HL-60/S4 treated with phorbol 12-myristate 13-acetate at 8.2 ng/mL for 4 days and 3 days (cell line): ENCODE measurements around the gene MYBL2.

ENCODE experiments used
- in situ Hi-C: fragments of 300-500 bp; cut with MboI; formaldehyde crosslinking; loops from 2 replicates; pipeline ENCODE4 v1.15.0; 2022; ENCODE audit warnings: low sequenced_read_pairs

The MYBL2 gene

DNA sequence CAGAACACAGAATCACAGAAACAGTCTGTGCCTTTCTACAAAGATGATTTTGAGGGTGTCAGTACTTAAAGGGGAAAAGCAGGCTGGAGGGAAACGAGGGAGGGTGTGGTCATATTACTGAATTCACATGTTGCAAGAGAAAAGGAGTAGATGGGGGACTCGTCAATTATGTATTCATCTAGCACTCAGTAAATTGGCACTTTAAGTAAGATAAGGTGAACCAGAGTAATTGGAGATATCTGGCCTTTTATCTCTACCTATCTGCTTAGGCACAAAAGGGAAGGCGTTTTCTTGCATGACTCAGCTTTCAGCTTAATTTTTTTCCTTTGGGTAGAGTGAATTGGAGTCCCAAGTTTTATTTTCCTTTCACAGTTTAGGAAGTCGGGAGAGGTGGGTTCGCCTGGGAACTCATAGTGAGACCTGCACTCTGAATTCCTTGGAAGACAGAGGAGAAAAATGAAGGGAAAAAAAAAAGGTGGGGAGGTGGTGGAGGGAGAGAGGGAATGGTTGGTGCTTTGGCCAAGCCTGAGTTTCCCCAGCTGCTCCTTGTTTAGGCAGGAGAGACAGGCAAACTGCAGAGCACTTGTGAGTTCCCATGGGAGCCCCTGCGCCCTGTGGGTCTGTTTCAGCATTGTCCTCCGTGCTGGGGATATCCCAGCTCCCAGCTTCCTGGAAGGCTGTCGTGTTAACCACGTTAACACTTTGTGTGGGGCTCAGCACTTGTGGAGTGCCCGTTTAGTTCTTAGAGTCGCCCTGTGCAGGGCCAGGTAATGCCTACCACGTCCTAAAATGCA, 79.6 kb downstream of the MYBL2 start:
- in situ Hi-C loops = loop anchor here (25.0 kb wide), 1 partner anchor 341 kb away; no protein-coding TSS in a partner anchor

DNA sequence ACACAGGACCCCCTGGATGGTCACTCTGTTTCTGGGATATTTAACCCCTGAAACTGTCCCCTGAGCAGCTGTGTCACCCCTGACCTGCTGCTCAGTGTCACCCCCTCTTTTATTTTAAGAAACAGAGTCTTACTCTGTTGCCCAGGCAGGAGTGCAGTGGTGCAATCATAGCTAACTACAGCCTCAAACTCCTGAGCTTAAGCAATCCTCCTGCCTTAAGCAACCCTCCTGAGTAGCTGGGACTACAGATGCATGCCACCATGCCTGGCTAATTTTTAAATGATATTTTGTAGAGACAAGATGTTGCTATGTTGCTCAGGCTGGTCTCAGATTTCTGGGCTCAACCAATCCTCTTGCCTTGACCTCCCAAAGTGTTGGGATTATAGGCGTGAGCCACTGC, 81.4 kb downstream of the MYBL2 start:
- in situ Hi-C loops = loop anchor here (25.0 kb wide), 1 partner anchor 339 kb away; no protein-coding TSS in a partner anchor

DNA sequence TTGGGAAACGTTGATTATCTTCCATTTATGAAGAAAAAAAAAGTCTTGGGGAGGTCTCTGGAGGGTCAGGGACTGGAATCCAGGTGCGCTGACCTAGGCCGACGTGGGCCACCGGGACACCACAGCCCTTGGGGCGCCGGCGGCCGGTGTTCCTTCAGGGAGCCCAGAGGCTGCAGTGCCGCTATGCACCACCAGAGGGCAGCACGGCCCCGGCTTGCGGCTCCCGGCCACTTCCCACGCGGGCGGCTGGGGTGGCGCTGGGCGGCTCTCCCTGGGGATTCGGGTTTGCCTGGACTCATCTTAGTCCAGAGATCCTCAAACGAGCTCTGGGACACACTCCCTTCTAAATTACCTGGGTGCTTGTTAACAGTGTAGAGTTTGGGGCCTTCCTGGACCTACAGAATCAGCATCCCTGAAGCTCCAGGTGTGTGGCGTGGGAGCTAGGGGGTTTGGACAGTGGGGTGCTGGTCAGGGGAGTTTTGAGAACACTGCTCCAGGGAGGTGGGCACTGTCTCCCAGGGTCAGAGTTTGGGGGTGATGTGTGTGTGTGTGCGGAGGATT, 82.9 kb downstream of the MYBL2 start:
- in situ Hi-C loops = loop anchor here (25.0 kb wide), 2 partner anchors 162 to 337 kb away; partner anchors contain the start of gene TOX2

DNA sequence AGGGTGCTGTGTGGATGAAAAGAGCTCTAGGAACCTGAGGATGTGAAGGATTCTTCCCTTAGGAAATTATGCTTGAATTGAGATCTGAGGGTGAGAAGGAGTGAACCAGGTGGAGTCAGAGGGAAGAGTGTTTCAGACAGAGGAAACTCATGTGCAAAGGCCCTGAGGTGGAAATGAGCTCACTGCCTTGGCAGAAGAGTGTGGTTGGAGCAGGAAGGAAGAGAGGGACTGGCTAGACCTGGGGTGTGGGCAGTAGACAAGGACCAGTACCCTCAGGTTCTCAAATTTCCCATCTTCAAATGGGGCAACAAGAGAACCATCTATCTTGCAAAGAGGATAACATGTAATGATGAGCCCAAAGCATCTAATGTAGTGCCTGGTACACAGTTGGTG, 83.9 kb downstream of the MYBL2 start:
- in situ Hi-C loops = loop anchor here (25.0 kb wide), 1 partner anchor 162 kb away; the partner anchor contains the start of gene TOX2

DNA sequence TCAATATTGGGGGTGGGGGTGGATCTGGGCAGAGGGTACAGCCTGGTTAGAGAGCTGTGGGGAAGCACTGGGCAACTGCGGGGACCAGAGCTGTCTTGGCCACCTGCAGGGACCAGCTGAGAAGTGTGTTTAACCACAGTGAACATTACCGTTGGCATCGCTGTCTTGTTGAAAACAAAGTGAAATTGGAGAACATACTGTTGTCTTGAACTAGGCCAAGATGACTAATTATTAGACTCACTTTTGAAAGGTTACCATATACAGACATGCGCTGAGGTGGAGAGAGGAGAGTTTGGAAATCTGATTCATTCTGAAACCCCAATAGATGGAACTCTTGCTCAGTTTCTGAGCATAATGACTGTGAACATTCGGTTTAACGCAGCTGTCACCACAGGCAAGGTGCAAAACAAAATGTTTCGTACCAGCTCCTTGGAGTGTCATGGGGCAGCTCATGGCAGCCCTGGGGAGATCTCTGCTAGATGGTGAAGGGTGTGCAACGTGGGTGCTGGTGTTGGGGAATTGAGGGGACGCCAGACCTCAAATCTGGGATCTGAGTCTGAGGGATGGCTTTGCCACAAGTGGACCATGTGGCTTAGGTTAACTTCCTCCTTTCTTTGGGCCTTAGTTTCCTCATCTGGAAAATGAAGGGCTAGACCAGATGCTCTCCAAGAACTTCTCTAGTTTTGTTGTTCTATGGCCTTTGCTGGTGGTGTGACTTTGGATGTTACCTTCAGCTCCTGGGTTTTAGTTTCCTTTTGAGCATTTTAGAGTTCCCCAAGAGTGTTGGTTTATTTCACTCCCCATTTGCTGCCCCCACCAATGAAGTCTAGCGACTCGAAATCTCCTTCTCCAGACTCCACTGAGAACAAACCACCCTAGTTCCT, 84.5 kb downstream of the MYBL2 start:
- in situ Hi-C loops = loop anchor here (25.0 kb wide), 1 partner anchor 161 kb away; the partner anchor contains the start of gene TOX2

DNA sequence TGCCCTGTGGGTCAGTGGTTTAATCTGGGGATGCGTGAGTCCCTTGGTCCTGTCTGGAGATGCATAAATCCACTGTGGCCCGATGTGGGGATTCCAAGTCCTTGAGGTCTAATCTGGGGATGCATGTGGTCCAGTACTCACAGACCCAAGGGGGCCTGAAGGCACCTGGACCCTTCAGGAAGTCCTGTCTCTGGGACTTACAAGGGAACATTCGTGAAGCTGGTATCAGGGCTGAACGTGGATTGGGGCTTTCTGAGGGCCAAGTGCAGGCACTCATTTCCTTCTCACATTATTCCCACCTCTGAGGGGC, 85.1 kb downstream of the MYBL2 start:
- in situ Hi-C loops = loop anchor here (25.0 kb wide), 1 partner anchor 160 kb away; the partner anchor contains the start of gene TOX2

DNA sequence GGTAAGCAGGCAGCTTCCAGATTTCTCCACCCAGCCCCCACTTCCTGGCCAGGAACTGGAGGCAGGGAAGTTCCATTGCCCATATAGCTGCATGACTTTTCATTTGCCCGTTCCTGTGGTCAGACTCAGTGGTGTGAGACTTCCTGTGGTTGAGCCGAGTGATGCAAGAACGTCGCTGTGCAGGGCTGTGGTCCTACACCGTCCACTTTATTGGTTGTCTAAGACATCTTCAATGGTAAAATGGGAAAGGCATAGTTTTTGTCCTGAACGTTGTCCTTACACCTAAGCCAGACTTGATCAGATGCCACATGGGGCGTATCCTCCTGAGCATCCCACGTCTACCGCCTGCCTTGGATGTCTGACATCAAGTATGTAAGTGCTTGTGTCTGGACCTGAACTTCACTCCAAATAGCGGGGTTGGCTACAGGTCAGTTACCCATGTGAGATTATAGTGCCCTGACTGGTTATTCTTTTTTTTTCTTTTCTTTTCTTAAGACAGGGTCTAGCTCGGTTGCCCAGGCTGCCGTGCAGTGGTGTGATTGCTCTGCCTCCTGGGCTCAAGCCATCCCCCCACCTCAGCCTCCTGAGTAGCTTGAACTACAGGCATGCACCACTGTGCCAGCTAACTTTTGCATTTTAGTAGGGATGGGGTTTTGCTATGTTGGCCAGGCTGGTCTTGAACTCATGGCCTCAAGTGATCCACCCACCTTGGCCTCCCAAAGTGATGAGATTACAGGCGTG, 85.8 kb downstream of the MYBL2 start:
- in situ Hi-C loops = loop anchor here (25.0 kb wide), 1 partner anchor 160 kb away; the partner anchor contains the start of gene TOX2

DNA sequence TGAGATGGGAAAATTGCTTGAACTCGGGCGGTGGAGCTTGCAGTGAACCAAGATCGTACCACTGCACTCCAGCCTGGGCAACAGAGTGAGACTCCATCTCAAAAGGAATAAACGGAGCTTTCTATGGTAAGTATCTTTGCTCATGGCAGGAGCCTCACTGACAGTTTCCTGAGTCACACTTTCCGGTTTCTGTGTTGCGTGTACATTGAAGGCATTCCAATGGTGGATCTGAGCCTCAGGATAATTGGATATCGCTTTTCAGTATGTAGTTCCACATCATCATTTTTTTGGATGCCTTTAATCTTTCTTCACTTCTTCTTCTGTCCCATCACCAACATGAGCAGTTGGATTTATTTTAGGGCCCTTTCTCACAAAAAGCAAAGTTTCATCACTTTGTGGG, 88.5 kb downstream of the MYBL2 start:
- in situ Hi-C loops = loop anchor here (25.0 kb wide), 1 partner anchor 157 kb away; the partner anchor contains the start of gene TOX2

DNA sequence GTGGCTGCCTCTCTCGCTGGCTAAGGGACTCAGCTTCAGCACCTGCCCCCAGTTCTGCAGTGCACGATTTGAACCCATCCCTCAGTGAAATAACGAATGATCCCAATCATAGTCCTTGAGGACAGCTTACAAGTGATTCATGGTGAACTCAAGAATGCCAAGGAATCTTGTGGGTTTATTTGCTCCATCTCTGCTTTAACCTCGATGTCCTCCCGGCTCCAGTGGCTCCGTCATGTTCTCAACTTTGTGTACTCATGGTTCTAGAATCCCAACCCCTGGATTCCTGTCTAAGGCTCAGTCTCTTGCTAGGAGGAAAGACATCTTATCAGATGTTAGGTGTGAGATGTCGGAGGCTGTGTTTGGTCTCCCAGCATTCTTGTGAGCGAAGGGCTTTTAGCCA, 88.9 kb downstream of the MYBL2 start:
- in situ Hi-C loops = loop anchor here (25.0 kb wide), 1 partner anchor 156 kb away; the partner anchor contains the start of gene TOX2

DNA sequence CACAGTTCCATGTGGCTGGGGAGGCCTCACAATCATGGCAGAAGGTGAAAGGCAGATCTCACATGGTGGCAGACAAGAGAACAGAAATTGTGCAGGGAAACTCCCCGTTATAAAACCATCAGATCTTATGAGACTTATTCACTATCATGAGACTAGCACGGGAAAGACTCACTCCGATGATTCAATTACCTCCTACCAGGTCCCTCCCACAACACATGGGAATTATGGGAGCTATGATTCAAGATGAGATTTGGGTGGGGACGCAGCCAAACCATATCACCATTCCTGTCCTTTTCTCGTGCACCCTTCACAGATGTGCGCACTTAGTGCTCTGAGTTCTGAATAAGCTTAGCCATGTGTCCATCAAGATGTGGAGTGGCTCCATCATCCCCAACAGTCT, 91.0 kb downstream of the MYBL2 start:
- in situ Hi-C loops = loop anchor here (25.0 kb wide), 1 partner anchor 154 kb away; the partner anchor contains the start of gene TOX2

DNA sequence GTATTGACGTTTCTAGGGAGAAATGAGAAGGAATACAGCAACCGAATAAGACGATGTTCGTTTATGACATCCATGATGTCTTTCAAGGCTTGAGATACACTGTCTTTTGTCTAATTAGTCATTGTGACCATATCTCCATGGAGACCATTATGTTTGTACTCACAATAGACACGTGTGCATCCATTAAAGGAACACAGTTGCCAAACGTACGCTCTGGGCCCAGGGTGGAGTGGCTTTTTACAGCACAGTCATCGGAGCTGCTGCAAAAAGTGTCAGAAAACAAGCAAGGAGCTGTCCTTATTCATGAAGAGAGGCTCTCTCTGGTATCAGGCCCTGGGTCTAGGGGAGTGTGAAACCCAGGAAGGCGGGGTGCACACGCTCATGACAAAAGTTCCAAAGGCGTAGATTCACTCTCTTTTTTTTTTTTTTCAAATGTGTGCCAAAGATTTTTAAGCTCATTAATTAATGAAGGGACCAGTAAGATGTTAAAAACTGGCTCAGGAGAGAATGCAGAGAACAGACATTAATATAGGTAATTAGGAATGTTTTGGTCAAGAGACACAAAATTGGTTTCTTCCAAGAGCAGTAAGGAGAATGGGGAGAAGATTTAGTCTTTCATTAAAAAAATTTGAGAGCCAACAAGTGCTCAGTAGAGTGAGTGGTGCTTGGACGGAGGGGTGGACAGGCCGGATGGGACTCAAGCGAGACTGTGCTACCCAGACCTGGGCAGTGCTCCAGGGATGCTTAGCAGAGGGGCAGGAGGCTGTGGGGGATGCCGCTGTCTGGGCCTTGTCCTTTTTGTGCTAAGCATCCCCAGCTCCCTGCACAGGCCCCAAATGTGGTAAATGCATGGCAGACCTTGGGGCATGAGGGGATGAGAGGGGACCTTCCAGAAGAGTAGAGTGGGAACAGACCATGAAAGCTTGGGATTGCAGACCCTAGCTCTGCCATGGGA, 94.7 kb downstream of the MYBL2 start:
- in situ Hi-C loops = loop anchor here (25.0 kb wide), 1 partner anchor 151 kb away; the partner anchor contains the start of gene TOX2

DNA sequence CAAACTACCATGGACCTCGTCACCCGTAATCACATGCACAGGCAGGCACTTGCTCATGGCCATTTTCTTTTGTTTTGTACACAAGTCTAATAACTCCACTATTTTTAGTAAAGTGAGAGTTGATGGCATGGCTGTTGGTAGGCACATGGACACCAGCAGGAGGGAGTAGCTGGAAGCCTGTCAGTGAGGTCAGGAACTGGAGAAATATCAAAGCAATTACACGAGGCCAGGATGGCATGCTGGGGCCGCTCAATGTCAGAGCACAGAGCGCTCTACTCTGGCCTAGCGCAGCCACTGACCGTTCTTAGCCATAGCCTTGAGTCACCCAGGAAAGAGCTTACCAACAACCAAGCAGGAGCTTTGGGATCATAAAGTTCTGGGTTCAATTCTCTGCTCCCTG, 96.0 kb downstream of the MYBL2 start:
- in situ Hi-C loops = loop anchor here (25.0 kb wide), 1 partner anchor 149 kb away; the partner anchor contains the start of gene TOX2

DNA sequence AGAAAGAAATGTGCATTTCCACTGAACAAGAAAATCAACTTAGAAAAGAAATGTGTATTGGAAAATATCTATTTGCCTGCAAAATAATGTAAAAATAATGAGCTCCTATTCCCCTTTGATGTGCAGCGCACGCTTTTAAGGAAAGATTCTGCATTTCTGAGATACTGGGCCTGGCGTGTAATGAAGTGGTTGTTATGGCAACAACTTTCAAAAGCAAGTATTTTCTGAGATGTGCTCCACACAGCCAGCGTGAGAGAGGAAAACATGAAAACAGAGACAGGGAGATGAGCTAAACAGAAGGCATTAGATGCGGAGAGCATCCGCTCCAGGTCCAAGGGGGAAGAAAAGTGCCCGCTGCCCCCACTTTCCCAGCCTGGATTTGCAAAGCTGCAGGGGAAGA, 99.0 kb downstream of the MYBL2 start:
- in situ Hi-C loops = loop anchor here (25.0 kb wide), 1 partner anchor 146 kb away; the partner anchor contains the start of gene TOX2
